Stomach (tissue), 9 donors: Measurements from ENCODE around the gene TRIM75. TPM values are rescaled to one million over a fixed set of nuclear protein-coding genes. Genes with fewer than 3 reads are reported as not detected.

Experiments
- DNase-seq, 2 donors: peaks; one replicate each; pipeline versions ENCODE4 v3.0.0 to v3.0.0-alpha.2; 2013 to 2019
- H3K27ac ChIP-seq, 5 donors: fragments of 200-600 bp in 4 of 5; sonication (generic) in 4 of 5; one replicate each; pipeline ENCODE4 v1.5.1; 2013 to 2019; ENCODE audit warnings: mild to moderate bottlenecking in 1 of 5, moderate library complexity in 1 of 5
- H3K27me3 ChIP-seq, 3 donors: fragments of 200-600 bp; sonication (generic); one replicate each; pipeline ENCODE4 v1.5.1; 2017 to 2019; ENCODE audit warnings: mixed run types in 1 of 3
- H3K36me3 ChIP-seq, 4 donors: fragments of 200-600 bp; sonication (generic); 1 replicate in 3 of 4; 2 replicates in 1 of 4; pipeline ENCODE4 v1.5.1; 2016 to 2019
- H3K4me1 ChIP-seq, 4 donors: fragments of 200-600 bp; sonication (generic); one replicate each; pipeline ENCODE4 v1.5.1; 2016 to 2019
- H3K4me3 ChIP-seq, 4 donors: fragments of 200-600 bp; sonication (generic) in 3 of 4; one replicate each; pipeline ENCODE4 v1.5.1; 2016 to 2019; ENCODE audit warnings: mild to moderate bottlenecking in 1 of 4
- H3K9me3 ChIP-seq, 4 donors: fragments of 200-600 bp; sonication (generic); one replicate each; pipeline ENCODE4 v1.5.1; 2016 to 2019
- EP300 ChIP-seq: sonication (generic); formaldehyde crosslinking; IDR thresholded peaks from one replicate; pipeline ENCODE4 v1.6.1; 2017; ENCODE audit warnings: antibody characterized with exemption
- POLR2A ChIP-seq, 4 donors: fragments of 450-650 bp; IDR thresholded peaks; one replicate each; pipeline ENCODE4 v1.6.1; 2016; ENCODE audit warnings: antibody characterized with exemption in 4 of 4, control low read depth in 2 of 4, mild to moderate bottlenecking in 1 of 4, moderate library complexity in 1 of 4
- POLR2AphosphoS5 ChIP-seq, 3 donors: sonication (generic); formaldehyde crosslinking; IDR thresholded peaks; one replicate each; pipeline ENCODE4 v1.6.1; 2016; ENCODE audit warnings: antibody characterized with exemption in 3 of 3
- WGBS, 5 donors: extraction: QIAGEN DNeasy Blood & Tissue Kit in 3 of 5; methylation state at CpG; one replicate each; pipeline versions ENCODE4 v1.1.5 to v1.1.7; 2013 to 2018; 5-methylcytosine and 5-hydroxymethylcytosine counted together
- intact Hi-C: fragments of 100-400 bp; cut with DNase I; formaldehyde crosslinking; loops from one replicate; pipeline ENCODE4 v1.15.1; 2023; ENCODE audit warnings: low total_unique reads
- polyA plus RNA-seq, 3 donors: library from polyadenylated mRNA; stranded (reverse); fragments of 200-250 nt; gene quantifications; one replicate each; pipeline ENCODE4 v1.2.3, GENCODE V29; 2013
- total RNA-seq, 5 donors: library from RNA; depleted of rRNA; stranded (reverse); fragments of >200 nt; gene quantifications; one replicate each; pipeline versions ENCODE4 v1.1.0 to v1.2.3, GENCODE V29; 2014 to 2016
- TF ChIP-seq, protein P1 (sequence below), 7 experiments: fragments of 450-650 bp in 4 of 7; fragments of 200-600 bp in 3 of 7; sonication (generic) in 3 of 7; IDR thresholded peaks; one replicate each; pipeline ENCODE4 v1.5.1; 2016 to 2019; ENCODE audit warnings: antibody characterized with exemption in 7 of 7, control low read depth in 2 of 7, mild to moderate bottlenecking in 1 of 7
- donor health status: healthy with polysubstance abuse.
- donor health status: Bipolar disorder and iron deficiency.
- donor health status: healthy.

The TRIM75 gene
- total and polyA plus RNA-seq, 8 donors = not detected

DNA sequence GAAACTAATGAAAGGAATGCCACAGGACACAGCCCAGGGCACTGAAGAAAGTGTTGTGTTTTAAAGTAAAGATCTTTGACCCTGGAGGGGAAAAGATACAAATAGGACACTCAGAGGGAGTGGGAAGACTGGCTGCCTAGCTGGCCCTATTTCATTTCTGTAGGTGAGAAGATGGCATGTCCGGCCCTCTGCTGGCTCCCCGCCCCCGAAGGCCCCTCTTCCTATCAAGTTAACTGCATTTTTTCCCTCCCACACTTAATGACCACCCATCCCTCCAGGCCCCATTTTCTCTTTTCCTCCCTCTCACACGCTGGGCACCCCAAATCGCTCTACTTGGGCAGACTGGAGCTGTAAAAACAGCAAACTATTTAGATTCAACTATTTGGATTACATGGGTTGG, 5.5 kb upstream of the TRIM75 start:
- WGBS, 5 donors = 66 to 80% (median 68%) methylated on average over 5 of the region's 5 CpGs

DNA sequence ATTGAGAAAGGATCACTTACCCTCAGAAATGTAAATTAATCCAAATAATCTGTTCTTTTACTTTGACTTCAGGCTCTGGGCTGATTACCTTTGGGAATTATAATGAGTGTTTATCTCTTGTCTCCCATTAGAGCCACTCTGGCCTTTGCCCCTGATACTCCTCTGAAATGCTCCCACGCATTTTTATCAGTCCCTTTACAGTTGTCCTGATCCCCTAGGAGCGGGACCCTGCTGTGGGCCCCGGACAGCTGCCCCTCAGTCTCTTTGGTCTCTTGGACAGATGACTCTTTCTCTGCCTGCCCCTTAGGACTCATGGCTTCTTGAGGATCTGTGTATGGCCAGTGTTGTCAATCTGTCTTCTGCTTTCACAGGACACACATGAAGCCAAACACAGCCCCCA, 1.0 kb upstream of the TRIM75 start:
- no peaks in the 10 kb centered on the region for H3K36me3 ChIP-seq
- H3K9me3 ChIP-seq = no peaks in the 10 kb centered on the region
- no peak overlapping the region for H3K4me3 ChIP-seq
- intact Hi-C loops = no loop called here
- no peak for DNase-seq
- H3K27me3 ChIP-seq = peaks cover 0 to 5% (median 0%) of the 10 kb centered on the region in 3 donors
- 37 to 55% (median 45%) methylated on average over 3 of the region's 3 CpGs for WGBS, 5 donors
- H3K27ac ChIP-seq = no peak overlapping the region
- TF ChIP-seq POLR2A (IDR thresholded peaks at IDR 0.05) (no peak), POLR2AphosphoS5 (IDR thresholded peaks at IDR 0.05) (no peak), EP300 (no peak)
- TF ChIP-seq, protein P1, sequence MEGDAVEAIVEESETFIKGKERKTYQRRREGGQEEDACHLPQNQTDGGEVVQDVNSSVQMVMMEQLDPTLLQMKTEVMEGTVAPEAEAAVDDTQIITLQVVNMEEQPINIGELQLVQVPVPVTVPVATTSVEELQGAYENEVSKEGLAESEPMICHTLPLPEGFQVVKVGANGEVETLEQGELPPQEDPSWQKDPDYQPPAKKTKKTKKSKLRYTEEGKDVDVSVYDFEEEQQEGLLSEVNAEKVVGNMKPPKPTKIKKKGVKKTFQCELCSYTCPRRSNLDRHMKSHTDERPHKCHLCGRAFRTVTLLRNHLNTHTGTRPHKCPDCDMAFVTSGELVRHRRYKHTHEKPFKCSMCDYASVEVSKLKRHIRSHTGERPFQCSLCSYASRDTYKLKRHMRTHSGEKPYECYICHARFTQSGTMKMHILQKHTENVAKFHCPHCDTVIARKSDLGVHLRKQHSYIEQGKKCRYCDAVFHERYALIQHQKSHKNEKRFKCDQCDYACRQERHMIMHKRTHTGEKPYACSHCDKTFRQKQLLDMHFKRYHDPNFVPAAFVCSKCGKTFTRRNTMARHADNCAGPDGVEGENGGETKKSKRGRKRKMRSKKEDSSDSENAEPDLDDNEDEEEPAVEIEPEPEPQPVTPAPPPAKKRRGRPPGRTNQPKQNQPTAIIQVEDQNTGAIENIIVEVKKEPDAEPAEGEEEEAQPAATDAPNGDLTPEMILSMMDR (IDR thresholded peaks at IDR 0.05) = no peak
- H3K4me1 ChIP-seq = no peaks in the 10 kb centered on the region

More for the DNA sequence above, 5.5 kb upstream of the TRIM75 start:
- Histone ChIP-seq H3K9me3 (no peaks in the 10 kb centered on the region), H3K27ac (no peak overlapping the region), H3K4me1 (no peaks in the 10 kb centered on the region), H3K36me3 (no peaks in the 10 kb centered on the region), H3K27me3 (peaks cover 0 to 5% (median 0%) of the 10 kb centered on the region in 3 donors), H3K4me3 (no peak overlapping the region)
- TF ChIP-seq POLR2AphosphoS5 (IDR thresholded peaks at IDR 0.05) = no peak
- no peak for TF ChIP-seq EP300
- TF ChIP-seq POLR2A (IDR thresholded peaks at IDR 0.05) = no peak
- TF ChIP-seq, protein P1 (IDR thresholded peaks at IDR 0.05) = no peak
- intact Hi-C loops = no loop called here
- no peak for DNase-seq

- no peaks in the 10 kb centered on the region for H3K9me3 ChIP-seq
- H3K27me3 ChIP-seq = peaks cover 0 to 5% (median 0%) of the 10 kb centered on the region in 3 donors
- no peak for DNase-seq
- WGBS, 5 donors = 87 to 93% (median 89%) methylated on average over 8 to 9 of the region's 9 CpGs
- no peak overlapping the region for H3K27ac ChIP-seq
- no peaks in the 10 kb centered on the region for H3K4me1 ChIP-seq
- intact Hi-C loops = no loop called here
- TF ChIP-seq POLR2A (IDR thresholded peaks at IDR 0.05) (no peak), EP300 (no peak), POLR2AphosphoS5 (IDR thresholded peaks at IDR 0.05) (no peak)
- TF ChIP-seq, protein P1 (IDR thresholded peaks at IDR 0.05) = no peak
- no peak overlapping the region for H3K4me3 ChIP-seq
- no peaks in the 10 kb centered on the region for H3K36me3 ChIP-seq
Measured at GRCh38 chr4:165055601-165056000, 1.9 kb downstream of the TRIM75 start.

GRCh38 chr4:165058666-165059065, 5.0 kb downstream of the TRIM75 start:
- no peaks in the 10 kb centered on the region for H3K27me3 ChIP-seq
- no peak overlapping the region for H3K4me3 ChIP-seq
- no peak for DNase-seq
- H3K4me1 ChIP-seq = no peaks in the 10 kb centered on the region
- TF ChIP-seq, protein P1 (IDR thresholded peaks at IDR 0.05) = no peak
- no peak for TF ChIP-seq POLR2A (IDR thresholded peaks at IDR 0.05)
- no peak overlapping the region for H3K27ac ChIP-seq
- WGBS, 5 donors = 37 to 88% (median 76%) methylated on average over 2 of the region's 2 CpGs
- intact Hi-C loops = no loop called here
- no peaks in the 10 kb centered on the region for H3K9me3 ChIP-seq
- no peaks in the 10 kb centered on the region for H3K36me3 ChIP-seq
